HepG2 (cell line): Measurements from ENCODE around the gene CLDN4. TPM values are rescaled to one million over a fixed set of nuclear protein-coding genes. Genes with fewer than 3 reads are reported as not detected.
A peak's percentile ranks its signal among the peaks of the same experiment; 100 is the strongest.

Experiments
- CEBPG ChIP-seq: IDR thresholded peaks from 2 replicates; pipeline ENCODE4 v1.6.1; 2016
- FLYWCH1 ChIP-seq: sonication (generic); formaldehyde crosslinking; IDR thresholded peaks from 2 replicates; pipeline ENCODE4 v1.8.1; 2023; ENCODE audit warnings: mild to moderate bottlenecking, missing genetic modification reagents
- HCFC1 ChIP-seq: fragments of 150-350 bp; IDR thresholded peaks from 2 replicates; pipeline ENCODE4 v1.6.1; 2014; ENCODE audit warnings: low read depth, low read length
- HMG20B ChIP-seq: conservative IDR thresholded peaks from 2 replicates; pipeline ENCODE4 v1.6.1; 2016; ENCODE audit warnings: missing genetic modification reagents, missing compliant biosample characterization
- HNRNPL ChIP-seq: fragments of 200-400 bp; formaldehyde crosslinking; IDR thresholded peaks from 2 replicates; pipeline ENCODE4 v1.6.1; 2017; ENCODE audit warnings: mild to moderate bottlenecking, low read depth, low read length
- KMT2B ChIP-seq: IDR thresholded peaks from 2 replicates; pipeline ENCODE4 v1.6.1; 2016; ENCODE audit warnings: missing genetic modification reagents, missing compliant biosample characterization
- MAFG ChIP-seq: sonication (generic); formaldehyde crosslinking; IDR thresholded peaks from 2 replicates; pipeline ENCODE4 v1.5.1; 2020; ENCODE audit warnings: mild to moderate bottlenecking, missing genetic modification reagents
- MTA1 ChIP-seq: sonication (generic); formaldehyde crosslinking; IDR thresholded peaks from 2 replicates; pipeline ENCODE4 v1.4.0; 2020; ENCODE audit warnings: missing genetic modification reagents, mild to moderate bottlenecking, borderline replicate concordance
- MTA3 ChIP-seq: sonication (generic); formaldehyde crosslinking; IDR thresholded peaks from 2 replicates; pipeline ENCODE4 v1.4.0; 2020; ENCODE audit warnings: missing genetic modification reagents
- NFIC ChIP-seq: IDR thresholded peaks from 2 replicates; pipeline ENCODE4 v1.6.1; 2012; ENCODE audit warnings: mild to moderate bottlenecking, low read length, inconsistent platforms
- NR2F1 ChIP-seq, 2 experiments: fragments of 450-650 bp in 1 of 2; formaldehyde crosslinking in 1 of 2; IDR thresholded peaks; 2 replicates each; pipeline versions ENCODE4 v1.5.0 to v1.6.1; 2016 to 2020; ENCODE audit warnings: mild to moderate bottlenecking in 1 of 2, missing compliant biosample characterization in 1 of 2, missing genetic modification reagents in 1 of 2, moderate library complexity in 1 of 2
- NR2F6 ChIP-seq, 2 experiments: IDR thresholded peaks; 2 replicates each; pipeline ENCODE4 v1.6.1; 2016; ENCODE audit warnings: antibody characterized with exemption in 1 of 2, mild to moderate bottlenecking in 1 of 2
- PHB2 ChIP-seq: fragments of 450-650 bp; IDR thresholded peaks from 2 replicates; pipeline ENCODE4 v1.6.1; 2018; ENCODE audit not compliant: partially characterized antibody
- POGZ ChIP-seq: sonication (generic); formaldehyde crosslinking; IDR thresholded peaks from 2 replicates; pipeline ENCODE4 v1.4.0; 2020; ENCODE audit warnings: mild to moderate bottlenecking, missing genetic modification reagents
- PTBP1 ChIP-seq: fragments of 200-400 bp; formaldehyde crosslinking; IDR thresholded peaks from 2 replicates; pipeline ENCODE4 v1.6.1; 2018; ENCODE audit warnings: low read length, low read depth; ENCODE audit not compliant: poor library complexity, severe bottlenecking
- RARA ChIP-seq: IDR thresholded peaks from 2 replicates; pipeline ENCODE4 v1.6.1; 2016; ENCODE audit warnings: missing genetic modification reagents, missing compliant biosample characterization
- SALL1 ChIP-seq: sonication (generic); formaldehyde crosslinking; IDR thresholded peaks from 2 replicates; pipeline ENCODE4 v1.8.0; 2022; ENCODE audit warnings: mild to moderate bottlenecking, missing genetic modification reagents
- SATB2 ChIP-seq: sonication (generic); formaldehyde crosslinking; IDR thresholded peaks from 2 replicates; pipeline ENCODE4 v1.5.0; 2020; ENCODE audit warnings: missing genetic modification reagents
- SOX13 ChIP-seq, 3 experiments: fragments of 450-650 bp in 1 of 3; sonication (generic) in 1 of 3; formaldehyde crosslinking in 1 of 3; IDR thresholded peaks in 2 of 3; conservative IDR thresholded peaks in 1 of 3; 2 replicates each; pipeline versions ENCODE4 v1.5.0 to v1.6.1; 2016 to 2020; ENCODE audit warnings: antibody characterized with exemption in 1 of 3, mild to moderate bottlenecking in 1 of 3, missing compliant biosample characterization in 1 of 3, missing genetic modification reagents in 1 of 3, moderate library complexity in 1 of 3
- SPEN ChIP-seq: sonication (generic); formaldehyde crosslinking; IDR thresholded peaks from 2 replicates; pipeline ENCODE4 v1.5.1; 2020; ENCODE audit warnings: low read depth, mild to moderate bottlenecking, missing genetic modification reagents
- TARDBP ChIP-seq: sonication (generic); formaldehyde crosslinking; IDR thresholded peaks from 2 replicates; pipeline ENCODE4 v1.8.0; 2022; ENCODE audit warnings: mild to moderate bottlenecking, missing genetic modification reagents
- THAP11 ChIP-seq: IDR thresholded peaks from 2 replicates; pipeline ENCODE4 v1.6.1; 2016; ENCODE audit warnings: missing biosample characterization, missing genetic modification reagents
- ZBTB42 ChIP-seq: sonication (generic); formaldehyde crosslinking; IDR thresholded peaks from 2 replicates; pipeline ENCODE4 v1.5.0; 2020; ENCODE audit warnings: mild to moderate bottlenecking, missing genetic modification reagents
- ZFP36 ChIP-seq: fragments of 150-350 bp; IDR thresholded peaks from 2 replicates; pipeline ENCODE4 v1.6.1; 2018; ENCODE audit warnings: borderline replicate concordance, low read length, low read depth; ENCODE audit not compliant: partially characterized antibody
- ZMYM3 ChIP-seq: sonication (generic); formaldehyde crosslinking; IDR thresholded peaks from 2 replicates; pipeline ENCODE4 v1.5.1; 2020; ENCODE audit warnings: mild to moderate bottlenecking, missing genetic modification reagents
- ZNF101 ChIP-seq: sonication (generic); formaldehyde crosslinking; IDR thresholded peaks from 2 replicates; pipeline ENCODE4 v1.4.0; 2020; ENCODE audit warnings: mild to moderate bottlenecking, low read depth, missing genetic modification reagents, borderline replicate concordance
- ZNF740 ChIP-seq: sonication (generic); formaldehyde crosslinking; IDR thresholded peaks from 2 replicates; pipeline ENCODE4 v1.4.0; 2020; ENCODE audit warnings: missing genetic modification reagents
- ZNF749 ChIP-seq: sonication (generic); formaldehyde crosslinking; IDR thresholded peaks from 2 replicates; pipeline ENCODE4 v1.8.0; 2022; ENCODE audit warnings: mild to moderate bottlenecking, missing genetic modification reagents, moderate library complexity, borderline replicate concordance
- ZNF784 ChIP-seq: sonication (generic); formaldehyde crosslinking; IDR thresholded peaks from 2 replicates; pipeline ENCODE4 v1.5.1; 2020; ENCODE audit warnings: missing genetic modification reagents, mild to moderate bottlenecking, borderline replicate concordance
- ZNF792 ChIP-seq: IDR thresholded peaks from 2 replicates; pipeline ENCODE4 v1.6.1; 2016
- polyA plus RNA-seq, 8 experiments: library from polyadenylated mRNA; depleted of rRNA in 3 of 8; stranded (reverse) in 7 of 8; unstranded in 1 of 8; fragments of >200 nt; fragmentation: Illumina TruSeq in 4 of 8; extraction: Trizol in 4 of 8; gene quantifications; 2 replicates each; pipeline versions ENCODE4 v1.2.1 to v1.2.3, GENCODE V29; 2011 to 2016; ENCODE audit warnings: low read depth in 4 of 8, missing spikeins in 1 of 8, mixed read lengths in 1 of 8; ENCODE audit not compliant: insufficient read depth in 1 of 8
- total RNA-seq, 5 experiments: library from RNA; depleted of rRNA; stranded (reverse); fragments of >200 nt; fragmentation: Illumina TruSeq; extraction: Trizol; gene quantifications; 2 replicates each; pipeline ENCODE4 v1.2.3, GENCODE V29; 2016; ENCODE audit warnings: low read depth in 1 of 5
- TF ChIP-seq, protein P1 (sequence below): sonication (generic); formaldehyde crosslinking; IDR thresholded peaks from 2 replicates; pipeline ENCODE4 v1.4.0; 2020; ENCODE audit warnings: missing genetic modification reagents, borderline replicate concordance

CLDN4 gene
- total and polyA plus RNA-seq, 2 of the 13 experiments (the other 11 are each of a cell fraction or from before 2014, with no cell fraction given), result 28.2 to 35.7 TPM

DNA sequence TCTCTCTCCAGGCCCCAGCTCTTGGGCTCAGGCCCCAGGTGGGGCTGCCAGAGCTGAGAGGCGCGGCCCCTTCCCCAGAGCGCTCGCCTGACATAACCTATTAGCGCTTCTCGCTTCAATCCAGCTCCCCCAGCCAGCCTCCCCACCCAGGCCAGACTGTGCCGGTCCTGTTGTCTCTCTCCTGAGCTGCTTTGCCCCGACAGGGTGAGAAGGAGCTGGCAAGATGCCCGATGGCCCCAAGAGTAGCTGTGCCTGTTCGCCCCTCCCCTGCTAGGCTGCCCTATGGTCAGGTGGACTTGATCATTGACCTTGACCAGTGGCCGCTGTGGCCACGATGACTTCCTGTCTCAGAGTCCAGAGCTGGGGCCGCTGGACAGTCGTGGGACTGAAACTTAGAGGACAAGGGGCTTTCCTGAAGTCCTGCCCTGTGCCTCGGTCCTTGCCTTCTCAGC, 39.3 kb downstream of the CLDN4 start (continued):
- TF ChIP-seq MTA1 (CRISPR knock-in tag) (peak; percentile 80; the same call in 1 of the 2 replicates), NFIC (no peak), CEBPG (0 out of 2 replicates have a peak, but pooled peaks have one; percentile 19), PHB2 (no peak), SOX13 (IDR thresholded peaks at IDR 0.05) (no peak), SOX13 (CRISPR knock-in tag; conservative IDR thresholded peaks at IDR 0.05 in 1 of 2, IDR thresholded peaks at IDR 0.05 in 1 of 2) (peak in 1 of 2 experiments; percentile 62; a peak in 2 of 4 replicates), HMG20B (peak; percentile 50; the same call in 1 of the 2 replicates), NR2F6 (IDR thresholded peaks at IDR 0.05) (peak; percentile 27; the same call in 1 of the 2 replicates), NR2F6 (CRISPR knock-in tag; IDR thresholded peaks at IDR 0.05) (peak; percentile 79), PTBP1 (no peak), ZNF740 (no peak), SATB2 (CRISPR knock-in tag) (no peak), ZNF792 (CRISPR knock-in tag) (peak; percentile 65; the same call in 1 of the 2 replicates), TARDBP (CRISPR knock-in tag) (peak; percentile 82; the same call in 1 of the 2 replicates), ZNF784 (CRISPR knock-in tag) (no peak), FLYWCH1 (CRISPR knock-in tag) (no peak), ZFP36 (no peak), MTA3 (CRISPR knock-in tag) (no peak), NR2F1 (CRISPR knock-in tag; IDR thresholded peaks at IDR 0.05) (peak; percentile 33 to 82; a peak in 2 of 4 replicates), POGZ (peak; percentile 67), ZNF101 (CRISPR knock-in tag) (no peak), SALL1 (CRISPR knock-in tag) (peak; percentile 84), SPEN (peak; percentile 78; the same call in 1 of the 2 replicates), KMT2B (no peak; the same call in 1 of the 2 replicates), ZBTB42 (CRISPR knock-in tag) (no peak), MAFG (no peak), ZNF749 (CRISPR knock-in tag) (no peak), RARA (CRISPR knock-in tag) (peak; percentile 97), ZMYM3 (CRISPR knock-in tag) (peak; percentile 54; the same call in 1 of the 2 replicates), THAP11 (CRISPR knock-in tag) (peak; percentile 56; the same call in 1 of the 2 replicates), HCFC1 (no peak), HNRNPL (no peak)
- TF ChIP-seq, protein P1, sequence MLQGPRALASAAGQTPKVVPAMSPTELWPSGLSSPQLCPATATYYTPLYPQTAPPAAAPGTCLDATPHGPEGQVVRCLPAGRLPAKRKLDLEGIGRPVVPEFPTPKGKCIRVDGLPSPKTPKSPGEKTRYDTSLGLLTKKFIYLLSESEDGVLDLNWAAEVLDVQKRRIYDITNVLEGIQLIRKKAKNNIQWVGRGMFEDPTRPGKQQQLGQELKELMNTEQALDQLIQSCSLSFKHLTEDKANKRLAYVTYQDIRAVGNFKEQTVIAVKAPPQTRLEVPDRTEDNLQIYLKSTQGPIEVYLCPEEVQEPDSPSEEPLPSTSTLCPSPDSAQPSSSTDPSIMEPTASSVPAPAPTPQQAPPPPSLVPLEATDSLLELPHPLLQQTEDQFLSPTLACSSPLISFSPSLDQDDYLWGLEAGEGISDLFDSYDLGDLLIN (CRISPR knock-in tag), result no peak
